ENCODE results near the gene ZBTB32. TPM values are rescaled to one million over a fixed set of nuclear protein-coding genes. Genes with fewer than 3 reads are reported as not detected.
A peak's percentile ranks its signal among the peaks of the same experiment; 100 is the strongest.

The ZBTB32 gene
- total and polyA plus RNA-seq, 2 experiments from 2014 or later: 0.65 TPM; not detected in 1

DNA sequence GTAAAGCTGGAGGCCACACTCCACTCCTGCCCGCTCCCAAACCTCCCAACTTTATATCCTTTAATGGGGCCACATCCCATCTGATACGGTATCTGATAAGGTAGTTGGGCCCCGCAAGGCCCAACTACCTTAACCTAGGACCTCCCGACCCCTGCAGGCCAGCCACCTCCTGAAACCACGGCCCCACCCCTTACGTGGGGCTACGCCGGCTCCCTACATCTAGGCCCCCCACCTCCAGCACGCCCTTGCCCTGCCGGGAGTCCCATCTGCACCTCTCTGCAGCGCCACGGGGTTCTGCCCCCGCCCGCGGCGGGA is 35.7 kb downstream of the ZBTB32 start:
- H3K4me3 Mint-ChIP-seq: peak overlapping the region; percentile 83
- ATAC-seq: peak; percentile 12
- peaks cover 41% of the 10 kb centered on the region for H3K36me3 Mint-ChIP-seq (ENCODE audit: low read depth)
- H3K27me3 ChIP-seq (ENCODE audit: insufficient read depth): no peaks in the 10 kb centered on the region
- H3K27ac ChIP-seq (ENCODE audit: low read depth): peak overlapping the region; percentile 81; the same call in 1 of the 2 replicates
- H3K9me2 ChIP-seq (ENCODE audit: insufficient read depth): no peaks in the 10 kb centered on the region
- peak overlapping the region; percentile 78; the same call in 1 of the 2 replicates for H2AFZ ChIP-seq
- H3K36me3 ChIP-seq (ENCODE audit: insufficient read depth): peaks cover 4% of the 10 kb centered on the region; the same call in 1 of the 2 replicates
- H3K27me3 Mint-ChIP-seq (ENCODE audit: insufficient read depth, low read depth, poor library complexity): peaks cover 5% of the 10 kb centered on the region
- H3K79me2 ChIP-seq (replicated peaks; ENCODE audit: insufficient read depth): no peaks in the 10 kb centered on the region
- peak overlapping the region; percentile 96 for H3K4me3 ChIP-seq
- H3K27ac Mint-ChIP-seq: no peak overlapping the region
- H3K4me1 ChIP-seq (ENCODE audit: insufficient read depth): peaks cover 4% of the 10 kb centered on the region; the same call in 1 of the 2 replicates
- TF ChIP-seq POLR2AphosphoS5 (IDR thresholded peaks at IDR 0.05; ENCODE audit: low read depth): 0 out of 2 replicates have a peak, but pooled peaks have one; percentile 1
- TF ChIP-seq, protein P1, sequence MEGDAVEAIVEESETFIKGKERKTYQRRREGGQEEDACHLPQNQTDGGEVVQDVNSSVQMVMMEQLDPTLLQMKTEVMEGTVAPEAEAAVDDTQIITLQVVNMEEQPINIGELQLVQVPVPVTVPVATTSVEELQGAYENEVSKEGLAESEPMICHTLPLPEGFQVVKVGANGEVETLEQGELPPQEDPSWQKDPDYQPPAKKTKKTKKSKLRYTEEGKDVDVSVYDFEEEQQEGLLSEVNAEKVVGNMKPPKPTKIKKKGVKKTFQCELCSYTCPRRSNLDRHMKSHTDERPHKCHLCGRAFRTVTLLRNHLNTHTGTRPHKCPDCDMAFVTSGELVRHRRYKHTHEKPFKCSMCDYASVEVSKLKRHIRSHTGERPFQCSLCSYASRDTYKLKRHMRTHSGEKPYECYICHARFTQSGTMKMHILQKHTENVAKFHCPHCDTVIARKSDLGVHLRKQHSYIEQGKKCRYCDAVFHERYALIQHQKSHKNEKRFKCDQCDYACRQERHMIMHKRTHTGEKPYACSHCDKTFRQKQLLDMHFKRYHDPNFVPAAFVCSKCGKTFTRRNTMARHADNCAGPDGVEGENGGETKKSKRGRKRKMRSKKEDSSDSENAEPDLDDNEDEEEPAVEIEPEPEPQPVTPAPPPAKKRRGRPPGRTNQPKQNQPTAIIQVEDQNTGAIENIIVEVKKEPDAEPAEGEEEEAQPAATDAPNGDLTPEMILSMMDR (conservative IDR thresholded peaks at IDR 0.05; ENCODE audit: low read depth in 2 of 2): 0 out of 4 replicates have a peak, but pooled peaks of 1 of the 2 experiments have one; percentile 11
- TF ChIP-seq, protein P2, sequence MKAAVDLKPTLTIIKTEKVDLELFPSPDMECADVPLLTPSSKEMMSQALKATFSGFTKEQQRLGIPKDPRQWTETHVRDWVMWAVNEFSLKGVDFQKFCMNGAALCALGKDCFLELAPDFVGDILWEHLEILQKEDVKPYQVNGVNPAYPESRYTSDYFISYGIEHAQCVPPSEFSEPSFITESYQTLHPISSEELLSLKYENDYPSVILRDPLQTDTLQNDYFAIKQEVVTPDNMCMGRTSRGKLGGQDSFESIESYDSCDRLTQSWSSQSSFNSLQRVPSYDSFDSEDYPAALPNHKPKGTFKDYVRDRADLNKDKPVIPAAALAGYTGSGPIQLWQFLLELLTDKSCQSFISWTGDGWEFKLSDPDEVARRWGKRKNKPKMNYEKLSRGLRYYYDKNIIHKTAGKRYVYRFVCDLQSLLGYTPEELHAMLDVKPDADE (IDR thresholded peaks at IDR 0.05): no peak
- H3K4me2 ChIP-seq: peak overlapping the region; percentile 91
- DNase-seq (ENCODE audit: low spot score): no peak
- no peaks in the 10 kb centered on the region for H3K9me3 Mint-ChIP-seq
- peaks cover 10% of the 10 kb centered on the region for H3F3A ChIP-seq (replicated peaks; ENCODE audit: low read depth)
- H3K4me1 Mint-ChIP-seq: peaks cover 10% of the 10 kb centered on the region
- H4K20me1 ChIP-seq (replicated peaks; ENCODE audit: insufficient read depth): no peaks in the 10 kb centered on the region; the same call in 1 of the 2 replicates

DNA sequence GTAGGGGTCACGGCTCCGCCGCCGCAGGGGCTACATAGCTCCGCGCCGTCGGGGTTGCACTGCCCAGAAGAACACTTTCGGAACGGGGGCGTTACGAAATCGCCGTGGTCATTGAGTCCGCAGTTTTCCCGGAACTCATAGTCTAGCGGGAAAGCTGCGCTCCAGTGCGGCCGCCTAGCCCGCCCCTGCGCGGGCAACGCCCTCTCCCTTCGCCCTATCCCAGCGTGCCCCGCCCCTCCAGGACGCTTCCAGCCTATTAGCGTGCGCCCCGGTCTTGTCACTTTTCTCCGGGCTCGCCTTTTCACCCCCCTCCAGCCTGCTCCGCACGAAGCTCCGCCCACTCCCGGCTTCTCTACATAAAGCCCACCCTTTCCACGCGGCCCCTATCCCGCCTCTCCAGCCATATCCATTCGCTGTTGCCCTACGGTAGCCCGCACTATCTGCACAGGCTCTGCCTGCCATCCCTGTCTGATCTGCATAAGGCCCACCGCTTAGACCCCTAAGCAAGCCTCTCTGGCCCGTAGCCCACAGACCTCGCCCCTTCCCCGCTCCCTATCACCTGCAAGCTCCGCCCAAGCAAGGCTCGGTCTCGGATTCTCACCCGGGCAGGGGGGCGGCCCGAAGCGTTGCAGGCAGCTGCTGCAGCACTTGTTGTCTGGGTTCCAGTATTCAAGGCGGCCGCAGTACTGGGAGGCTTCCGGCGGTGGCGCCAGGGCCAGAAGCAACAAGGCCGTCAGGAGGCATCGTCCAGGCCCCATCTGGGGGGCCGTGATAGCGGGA is 36.3 kb downstream of the ZBTB32 start:
- peak overlapping the region; percentile 83 for H3K4me3 Mint-ChIP-seq
- TF ChIP-seq ZNF331 (CRISPR knock-in tag; IDR thresholded peaks at IDR 0.05; ENCODE audit: low read depth): no peak
- no peak for TF ChIP-seq JUNB (IDR thresholded peaks at IDR 0.05; ENCODE audit: unreplicated experiment)
- peak; percentile 82 for TF ChIP-seq POLR2AphosphoS5 (IDR thresholded peaks at IDR 0.05; ENCODE audit: low read depth)
- TF ChIP-seq CREB1 (CRISPR knock-in tag; IDR thresholded peaks at IDR 0.05; ENCODE audit: low read depth): 0 out of 2 replicates have a peak, but pooled peaks have one; percentile 25
- TF ChIP-seq, protein P1 (conservative IDR thresholded peaks at IDR 0.05; ENCODE audit: low read depth in 2 of 2): no peak; a peak in 1 of 4 replicates
- TF ChIP-seq, protein P3, sequence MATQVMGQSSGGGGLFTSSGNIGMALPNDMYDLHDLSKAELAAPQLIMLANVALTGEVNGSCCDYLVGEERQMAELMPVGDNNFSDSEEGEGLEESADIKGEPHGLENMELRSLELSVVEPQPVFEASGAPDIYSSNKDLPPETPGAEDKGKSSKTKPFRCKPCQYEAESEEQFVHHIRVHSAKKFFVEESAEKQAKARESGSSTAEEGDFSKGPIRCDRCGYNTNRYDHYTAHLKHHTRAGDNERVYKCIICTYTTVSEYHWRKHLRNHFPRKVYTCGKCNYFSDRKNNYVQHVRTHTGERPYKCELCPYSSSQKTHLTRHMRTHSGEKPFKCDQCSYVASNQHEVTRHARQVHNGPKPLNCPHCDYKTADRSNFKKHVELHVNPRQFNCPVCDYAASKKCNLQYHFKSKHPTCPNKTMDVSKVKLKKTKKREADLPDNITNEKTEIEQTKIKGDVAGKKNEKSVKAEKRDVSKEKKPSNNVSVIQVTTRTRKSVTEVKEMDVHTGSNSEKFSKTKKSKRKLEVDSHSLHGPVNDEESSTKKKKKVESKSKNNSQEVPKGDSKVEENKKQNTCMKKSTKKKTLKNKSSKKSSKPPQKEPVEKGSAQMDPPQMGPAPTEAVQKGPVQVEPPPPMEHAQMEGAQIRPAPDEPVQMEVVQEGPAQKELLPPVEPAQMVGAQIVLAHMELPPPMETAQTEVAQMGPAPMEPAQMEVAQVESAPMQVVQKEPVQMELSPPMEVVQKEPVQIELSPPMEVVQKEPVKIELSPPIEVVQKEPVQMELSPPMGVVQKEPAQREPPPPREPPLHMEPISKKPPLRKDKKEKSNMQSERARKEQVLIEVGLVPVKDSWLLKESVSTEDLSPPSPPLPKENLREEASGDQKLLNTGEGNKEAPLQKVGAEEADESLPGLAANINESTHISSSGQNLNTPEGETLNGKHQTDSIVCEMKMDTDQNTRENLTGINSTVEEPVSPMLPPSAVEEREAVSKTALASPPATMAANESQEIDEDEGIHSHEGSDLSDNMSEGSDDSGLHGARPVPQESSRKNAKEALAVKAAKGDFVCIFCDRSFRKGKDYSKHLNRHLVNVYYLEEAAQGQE (IDR thresholded peaks at IDR 0.05; ENCODE audit: unreplicated experiment): no peak
- TF ChIP-seq ZNF114 (CRISPR knock-in tag; IDR thresholded peaks at IDR 0.05): peak; percentile 87; the same call in 1 of the 2 replicates
- no peak for TF ChIP-seq EZH2 (IDR thresholded peaks at IDR 0.05; ENCODE audit: low read depth, unreplicated experiment)

More for the DNA sequence above, 36.3 kb downstream of the ZBTB32 start:
- ATAC-seq (peak; percentile 75), DNase-seq (ENCODE audit: low spot score) (peak; percentile 99)
- Histone ChIP-seq H3K4me1 (ENCODE audit: insufficient read depth) (peaks cover 4% of the 10 kb centered on the region; the same call in 1 of the 2 replicates), H3K4me2 (peak overlapping the region; percentile 91), H4K20me1 (replicated peaks; ENCODE audit: insufficient read depth) (no peaks in the 10 kb centered on the region; the same call in 1 of the 2 replicates), H3K9me2 (ENCODE audit: insufficient read depth) (no peaks in the 10 kb centered on the region), H3F3A (replicated peaks; ENCODE audit: low read depth) (peaks cover 10% of the 10 kb centered on the region), H3K79me2 (replicated peaks; ENCODE audit: insufficient read depth) (no peaks in the 10 kb centered on the region), H3K27ac (ENCODE audit: low read depth) (peak overlapping the region; percentile 96), H2AFZ (peak overlapping the region; percentile 78; the same call in 1 of the 2 replicates), H3K27me3 (ENCODE audit: insufficient read depth) (no peaks in the 10 kb centered on the region), H3K36me3 (ENCODE audit: insufficient read depth) (peaks cover 4% of the 10 kb centered on the region; the same call in 1 of the 2 replicates), H3K4me3 (peak overlapping the region; percentile 96)
- no peaks in the 10 kb centered on the region for H3K9me3 Mint-ChIP-seq
- H3K27ac Mint-ChIP-seq: peak overlapping the region; percentile 98
- H3K4me1 Mint-ChIP-seq: peaks cover 10% of the 10 kb centered on the region
- H3K36me3 Mint-ChIP-seq (ENCODE audit: low read depth): peaks cover 36% of the 10 kb centered on the region
- H3K27me3 Mint-ChIP-seq (ENCODE audit: insufficient read depth, low read depth, poor library complexity): peaks cover 5% of the 10 kb centered on the region
